ENCODE data around the gene GATA2. TPM values are rescaled to one million over a fixed set of nuclear protein-coding genes. Genes with fewer than 3 reads are reported as not detected.

Gene GATA2
- total and polyA plus RNA-seq, 4 donors, result 2.1 to 39.5 (median 8.0) TPM

DNA sequence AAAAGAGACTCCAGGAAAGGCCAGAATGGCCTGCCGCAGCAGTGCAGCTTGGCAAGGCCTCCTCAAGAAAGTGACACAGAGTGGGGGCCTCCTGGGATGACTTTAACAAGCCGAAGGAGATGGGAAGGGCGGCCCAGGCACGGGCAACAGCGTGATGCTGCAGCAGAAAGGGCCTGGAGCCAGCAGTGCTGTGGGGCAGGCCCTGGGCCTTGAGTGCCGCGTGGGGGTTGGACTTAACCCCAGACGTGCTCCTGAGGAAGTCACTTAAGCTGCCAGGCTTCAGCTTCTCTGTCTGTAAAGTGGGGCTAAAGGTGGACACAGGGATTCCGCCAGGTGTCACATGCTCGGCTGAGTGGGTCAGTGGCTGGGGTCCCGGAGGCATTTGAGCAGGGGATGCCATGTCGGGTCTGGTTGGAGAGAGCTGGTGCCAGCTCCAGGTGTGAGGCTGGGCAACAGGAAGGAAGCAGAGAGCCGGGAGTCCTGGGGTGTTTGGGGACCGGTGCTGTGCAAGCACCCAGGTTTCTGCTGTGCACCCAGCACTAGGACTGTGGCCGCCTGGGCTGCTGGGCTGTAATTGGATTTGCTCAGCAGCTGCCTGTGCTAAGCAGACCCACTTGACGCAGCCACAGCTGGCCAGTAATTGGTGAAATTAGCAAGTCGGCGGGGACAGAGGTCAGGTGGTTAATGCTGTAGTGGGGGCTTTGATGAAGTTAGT, 34.1 kb downstream of the GATA2 start:
- intact Hi-C loops (cut with DNase I), result no loop called here
- no peak overlapping the region for H3K27ac ChIP-seq (ENCODE audit: low read depth in 1 of 2, low read length in 2 of 2)
- ATAC-seq (ENCODE audit: low FRiP score), result no peak
- DNase-seq, result no peak
- H3K4me3 ChIP-seq (ENCODE audit: low read length in 2 of 2), result no peak overlapping the region
- no peaks in the 10 kb centered on the region for H3K27me3 ChIP-seq (ENCODE audit: control insufficient read depth in 1 of 2, insufficient read depth in 2 of 2, low read length in 1 of 2)
- 83 to 84% methylated on average over 18 of the region's 18 CpGs for WGBS, 2 donors
- no peaks in the 10 kb centered on the region for H3K4me1 ChIP-seq (ENCODE audit: control insufficient read depth in 1 of 2, insufficient read depth in 2 of 2, low read length in 2 of 2)
- no peaks in the 10 kb centered on the region for H3K9me3 ChIP-seq (ENCODE audit: control insufficient read depth, low read length)
- no peaks in the 10 kb centered on the region for H3K36me3 ChIP-seq (ENCODE audit: control insufficient read depth in 1 of 2, insufficient read depth in 2 of 2, low read length in 1 of 2)

GRCh38 chr3:128457937-128458336, 35.1 kb downstream of the GATA2 start:
- no peaks in the 10 kb centered on the region for H3K9me3 ChIP-seq (ENCODE audit: control insufficient read depth, low read length)
- 93 to 94% methylated on average over 12 of the region's 12 CpGs for WGBS, 2 donors
- H3K27me3 ChIP-seq (ENCODE audit: control insufficient read depth in 1 of 2, insufficient read depth in 2 of 2, low read length in 1 of 2), result no peaks in the 10 kb centered on the region
- no peaks in the 10 kb centered on the region for H3K36me3 ChIP-seq (ENCODE audit: control insufficient read depth in 1 of 2, insufficient read depth in 2 of 2, low read length in 1 of 2)
- H3K27ac ChIP-seq (ENCODE audit: low read depth in 1 of 2, low read length in 2 of 2), result no peak overlapping the region
- no peak overlapping the region for H3K4me3 ChIP-seq (ENCODE audit: low read length in 2 of 2)
- DNase-seq, result no peak
- intact Hi-C loops (cut with DNase I), result no loop called here
- H3K4me1 ChIP-seq (ENCODE audit: control insufficient read depth in 1 of 2, insufficient read depth in 2 of 2, low read length in 2 of 2), result no peaks in the 10 kb centered on the region
- no peak for ATAC-seq (ENCODE audit: low FRiP score)

DNA sequence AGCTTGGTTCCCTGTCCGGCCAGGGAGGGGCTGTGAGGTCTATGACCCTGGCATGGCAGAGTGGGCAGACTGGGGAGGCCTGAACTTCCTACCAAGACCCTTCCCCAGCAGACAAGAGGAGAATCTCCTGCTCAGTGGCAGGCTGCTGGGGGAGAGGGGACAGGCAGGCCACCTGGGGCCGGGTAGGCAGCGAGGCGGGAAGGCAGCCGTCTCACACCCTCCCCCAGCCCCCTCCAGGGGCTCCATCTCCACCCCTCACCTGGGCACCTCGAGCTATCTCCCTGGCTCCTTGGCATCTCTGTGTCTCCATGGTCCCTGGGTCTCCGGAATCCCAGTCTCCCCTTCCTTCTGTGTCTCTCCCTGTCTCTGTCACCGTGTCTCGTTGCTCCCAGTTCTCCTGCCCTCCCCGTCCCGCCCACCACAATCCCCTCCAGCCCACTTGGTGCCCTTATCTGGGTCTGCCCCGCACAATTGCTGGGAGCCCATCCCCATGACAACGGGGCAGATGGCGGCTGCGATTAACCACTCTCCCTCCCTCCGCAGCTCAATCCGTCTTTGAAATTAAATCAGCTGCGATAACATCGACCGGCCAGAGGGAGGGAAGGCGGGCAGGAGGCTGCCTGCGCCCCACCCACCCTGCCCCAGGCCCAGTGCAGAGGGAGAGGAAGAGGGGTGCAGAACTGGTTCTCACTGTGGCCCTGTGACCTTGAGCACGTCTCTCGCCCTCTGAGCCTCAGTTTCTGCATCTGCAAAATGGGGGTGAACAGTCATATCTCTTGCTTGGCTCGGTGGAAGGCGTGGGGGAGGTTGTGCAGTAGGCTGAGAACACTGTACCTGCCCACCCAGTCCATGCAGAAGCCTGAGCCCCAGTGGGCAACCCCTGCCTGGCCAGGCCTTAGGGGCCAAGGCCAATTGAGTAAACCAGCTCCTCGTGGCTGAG, 36.0 kb downstream of the GATA2 start:
- H3K4me3 ChIP-seq (ENCODE audit: low read length in 2 of 2), result no peak overlapping the region

GRCh38 chr3:128455786-128456748, 36.9 kb downstream of the GATA2 start:
- H3K4me3 ChIP-seq (ENCODE audit: low read length in 2 of 2), result no peak overlapping the region
- DNase-seq, result no peak
- 60 to 64% methylated on average over 14 to 16 of the region's 16 CpGs for WGBS, 2 donors
- H3K4me1 ChIP-seq (ENCODE audit: control insufficient read depth in 1 of 2, insufficient read depth in 2 of 2, low read length in 2 of 2), result no peaks in the 10 kb centered on the region
- H3K9me3 ChIP-seq (ENCODE audit: control insufficient read depth, low read length), result no peaks in the 10 kb centered on the region
- intact Hi-C loops (cut with DNase I), result no loop called here
- no peaks in the 10 kb centered on the region for H3K36me3 ChIP-seq (ENCODE audit: control insufficient read depth in 1 of 2, insufficient read depth in 2 of 2, low read length in 1 of 2)
- no peak overlapping the region for H3K27ac ChIP-seq (ENCODE audit: low read depth in 1 of 2, low read length in 2 of 2)
- H3K27me3 ChIP-seq (ENCODE audit: control insufficient read depth in 1 of 2, insufficient read depth in 2 of 2, low read length in 1 of 2), result no peaks in the 10 kb centered on the region
- ATAC-seq (ENCODE audit: low FRiP score), result no peak

More for the DNA sequence above, 36.0 kb downstream of the GATA2 start:
- no peaks in the 10 kb centered on the region for H3K9me3 ChIP-seq (ENCODE audit: control insufficient read depth, low read length)
- H3K36me3 ChIP-seq (ENCODE audit: control insufficient read depth in 1 of 2, insufficient read depth in 2 of 2, low read length in 1 of 2), result no peaks in the 10 kb centered on the region
- DNase-seq (no peak), ATAC-seq (ENCODE audit: low FRiP score) (no peak)
- intact Hi-C loops (cut with DNase I), result no loop called here
- no peaks in the 10 kb centered on the region for H3K4me1 ChIP-seq (ENCODE audit: control insufficient read depth in 1 of 2, insufficient read depth in 2 of 2, low read length in 2 of 2)
- 46 to 60% methylated on average over 23 to 27 of the region's 27 CpGs for WGBS, 2 donors
- no peak overlapping the region for H3K27ac ChIP-seq (ENCODE audit: low read depth in 1 of 2, low read length in 2 of 2)
- H3K27me3 ChIP-seq (ENCODE audit: control insufficient read depth in 1 of 2, insufficient read depth in 2 of 2, low read length in 1 of 2), result no peaks in the 10 kb centered on the region

- ATAC-seq (ENCODE audit: low FRiP score) (no peak), DNase-seq (no peak)
- H3K4me3 ChIP-seq (ENCODE audit: low read length in 2 of 2), result no peak overlapping the region
- H3K27ac ChIP-seq (ENCODE audit: low read depth in 1 of 2, low read length in 2 of 2), result no peak overlapping the region
- no peaks in the 10 kb centered on the region for H3K9me3 ChIP-seq (ENCODE audit: control insufficient read depth, low read length)
- H3K27me3 ChIP-seq (ENCODE audit: control insufficient read depth in 1 of 2, insufficient read depth in 2 of 2, low read length in 1 of 2), result no peaks in the 10 kb centered on the region
- intact Hi-C loops (cut with DNase I), result no loop called here
- no peaks in the 10 kb centered on the region for H3K36me3 ChIP-seq (ENCODE audit: control insufficient read depth in 1 of 2, insufficient read depth in 2 of 2, low read length in 1 of 2)
- no peaks in the 10 kb centered on the region for H3K4me1 ChIP-seq (ENCODE audit: control insufficient read depth in 1 of 2, insufficient read depth in 2 of 2, low read length in 2 of 2)
- WGBS, 2 donors, result 81 to 84% methylated on average over 5 of the region's 5 CpGs
Observed at GRCh38 chr3:128455116-128455515, 37.9 kb downstream of the GATA2 start.

DNA sequence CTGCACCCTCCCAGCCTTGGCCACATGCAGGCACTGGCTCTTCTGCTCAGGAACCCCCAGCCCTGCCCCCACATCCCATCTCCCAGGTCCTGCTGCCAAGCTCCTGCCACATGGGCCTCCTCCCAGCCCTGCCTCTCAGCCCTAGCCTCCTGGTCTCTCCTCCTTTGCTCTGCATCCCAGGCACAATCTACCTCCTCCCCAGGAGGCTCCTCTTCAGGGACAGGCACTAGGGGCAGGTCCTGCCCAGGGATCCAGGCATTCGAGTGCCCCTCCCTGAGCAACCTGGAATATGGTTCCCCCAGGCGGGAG, 38.7 kb downstream of the GATA2 start:
- no peak overlapping the region for H3K27ac ChIP-seq (ENCODE audit: low read depth in 1 of 2, low read length in 2 of 2)
- no peaks in the 10 kb centered on the region for H3K27me3 ChIP-seq (ENCODE audit: control insufficient read depth in 1 of 2, insufficient read depth in 2 of 2, low read length in 1 of 2)
- ATAC-seq (ENCODE audit: low FRiP score) (no peak), DNase-seq (no peak)
- H3K4me3 ChIP-seq (ENCODE audit: low read length in 2 of 2), result no peak overlapping the region
- WGBS, 2 donors, result 95 to 100% methylated on average over 2 of the region's 2 CpGs
- H3K9me3 ChIP-seq (ENCODE audit: control insufficient read depth, low read length), result no peaks in the 10 kb centered on the region
- no peaks in the 10 kb centered on the region for H3K36me3 ChIP-seq (ENCODE audit: control insufficient read depth in 1 of 2, insufficient read depth in 2 of 2, low read length in 1 of 2)
- intact Hi-C loops (cut with DNase I), result no loop called here
- H3K4me1 ChIP-seq (ENCODE audit: control insufficient read depth in 1 of 2, insufficient read depth in 2 of 2, low read length in 2 of 2), result no peaks in the 10 kb centered on the region

DNA sequence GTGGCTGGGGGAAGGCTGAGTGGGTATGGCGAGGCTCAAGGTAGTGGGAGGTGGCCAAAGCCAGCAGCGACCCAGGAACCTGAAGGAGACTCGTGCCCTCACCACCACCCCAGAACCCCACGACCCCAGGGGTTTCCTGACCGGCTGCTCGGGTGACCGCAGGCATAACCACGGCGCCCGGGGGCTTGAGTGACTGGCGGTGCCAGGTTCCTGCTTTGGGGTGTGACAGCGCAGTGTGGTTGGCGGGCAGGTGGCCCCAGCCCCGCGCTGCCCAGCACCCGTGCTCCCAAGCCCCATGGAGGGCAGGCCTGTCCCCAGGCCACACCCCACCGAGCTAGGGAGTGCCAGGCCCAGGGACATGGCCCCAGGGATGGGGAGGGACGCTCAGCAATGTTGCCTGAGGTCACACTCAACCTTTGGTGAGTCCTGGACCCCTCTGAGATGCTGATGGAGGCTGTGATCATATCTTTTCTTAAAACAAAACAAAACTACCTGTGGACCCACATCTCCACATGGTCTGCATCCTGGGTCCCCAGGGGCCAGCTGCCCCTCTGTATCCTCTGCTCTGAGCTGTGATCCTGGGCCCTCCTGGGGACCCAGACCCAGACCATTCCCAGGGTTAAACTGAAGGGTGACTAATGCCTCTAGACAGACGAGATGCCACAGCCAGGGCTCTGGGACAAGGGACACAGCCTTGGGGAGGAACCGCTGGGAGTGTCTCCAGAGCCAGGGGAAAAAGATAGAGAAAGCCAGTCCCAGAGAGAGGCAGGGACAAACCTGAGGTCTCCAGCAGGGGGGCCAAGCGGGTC, 39.3 kb downstream of the GATA2 start:
- no peaks in the 10 kb centered on the region for H3K36me3 ChIP-seq (ENCODE audit: control insufficient read depth in 1 of 2, insufficient read depth in 2 of 2, low read length in 1 of 2)
- H3K27me3 ChIP-seq (ENCODE audit: control insufficient read depth in 1 of 2, insufficient read depth in 2 of 2, low read length in 1 of 2), result no peaks in the 10 kb centered on the region
- DNase-seq (no peak), ATAC-seq (ENCODE audit: low FRiP score) (no peak)
- no peak overlapping the region for H3K27ac ChIP-seq (ENCODE audit: low read depth in 1 of 2, low read length in 2 of 2)
- intact Hi-C loops (cut with DNase I), result no loop called here
- no peak overlapping the region for H3K4me3 ChIP-seq (ENCODE audit: low read length in 2 of 2)
- WGBS, 2 donors, result 89% methylated on average over 21 of the region's 21 CpGs
- H3K4me1 ChIP-seq (ENCODE audit: control insufficient read depth in 1 of 2, insufficient read depth in 2 of 2, low read length in 2 of 2), result no peaks in the 10 kb centered on the region
- no peaks in the 10 kb centered on the region for H3K9me3 ChIP-seq (ENCODE audit: control insufficient read depth, low read length)
